ENCODE measurements around the gene NOP9.

NOP9 gene

DNA sequence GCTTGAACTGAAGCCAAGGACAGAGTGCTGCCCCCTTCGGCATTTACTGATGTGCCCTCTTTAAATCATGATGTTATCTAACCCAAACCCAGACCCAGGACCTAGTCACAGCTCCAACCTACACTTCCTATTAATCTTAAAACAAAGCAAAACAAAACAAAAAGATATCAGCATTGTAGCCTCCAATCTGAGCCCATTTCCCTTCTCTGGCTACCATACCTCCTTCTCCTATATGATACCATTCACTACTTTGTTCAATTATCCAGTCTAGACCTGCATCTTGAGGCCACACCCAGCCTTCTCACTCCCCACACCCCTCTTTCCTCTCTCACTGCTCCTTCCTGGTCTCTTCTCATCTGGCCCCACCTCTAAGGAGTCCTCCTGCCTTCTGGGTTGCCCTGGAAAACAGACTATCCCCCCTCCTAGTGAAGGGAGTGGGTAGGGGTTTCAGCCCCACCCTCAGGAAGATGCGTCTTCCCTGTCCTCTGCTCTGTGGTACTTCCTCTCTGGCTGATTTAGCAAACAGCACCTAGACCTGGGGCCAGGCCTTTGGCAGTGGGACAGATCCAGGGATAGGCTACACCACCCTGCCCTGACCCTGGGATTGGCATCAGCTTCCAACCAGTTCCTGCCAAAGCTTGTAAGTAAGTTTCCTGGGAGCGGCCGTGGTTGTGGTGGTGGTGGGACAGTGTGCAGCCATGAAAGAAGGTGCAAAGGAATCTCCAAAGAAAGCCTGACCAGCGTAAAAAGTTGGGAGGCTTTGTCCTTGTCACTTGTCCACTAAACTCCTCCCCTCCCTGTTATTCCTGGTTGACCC lies 14.9 kb downstream of the NOP9 start:
- no peak overlapping the region for H3K9ac ChIP-seq (ENCODE audit: low read length)
- H3K9me3 ChIP-seq (ENCODE audit: control insufficient read depth, low read depth, low read length): no peaks in the 10 kb centered on the region
- H3K27me3 ChIP-seq (ENCODE audit: control insufficient read depth, insufficient read depth, low read length): peaks cover 26% of the 10 kb centered on the region
- H3K27ac ChIP-seq (ENCODE audit: low read length): no peak overlapping the region
- peaks cover 3% of the 10 kb centered on the region for H3K36me3 ChIP-seq (ENCODE audit: control insufficient read depth, low read depth, low read length)
- H3K4me1 ChIP-seq (ENCODE audit: control insufficient read depth, low read depth, low read length): no peaks in the 10 kb centered on the region
- H3K4me3 ChIP-seq (ENCODE audit: low read length): no peak overlapping the region

DNA sequence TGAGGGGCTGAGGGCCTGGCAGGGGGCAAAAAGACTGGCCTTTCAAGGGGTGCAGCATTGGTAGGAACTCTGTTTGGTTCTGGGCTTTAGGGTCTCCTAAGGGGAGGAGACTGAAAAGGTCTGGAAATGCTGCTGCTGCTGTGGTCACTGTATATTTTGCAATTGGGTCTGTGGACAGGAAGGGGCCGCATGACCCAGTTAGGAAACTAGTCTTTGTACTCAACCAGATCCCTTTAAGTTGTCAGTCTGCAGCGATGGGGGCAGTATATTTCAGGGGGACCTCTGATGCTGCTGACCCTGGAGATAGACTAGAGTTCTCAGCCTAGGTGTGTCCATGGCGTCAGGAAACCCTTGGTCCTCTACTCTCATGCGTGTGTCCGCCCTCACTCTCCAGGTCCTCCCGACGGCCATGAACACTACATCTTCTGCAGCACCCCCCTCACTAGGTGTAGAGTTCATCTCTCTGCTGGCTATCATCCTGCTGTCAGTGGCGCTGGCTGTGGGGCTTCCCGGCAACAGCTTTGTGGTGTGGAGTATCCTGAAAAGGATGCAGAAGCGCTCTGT lies 15.7 kb downstream of the NOP9 start:
- Histone ChIP-seq H3K9ac (ENCODE audit: low read length) (no peak overlapping the region), H3K27ac (ENCODE audit: low read length) (no peak overlapping the region), H3K9me3 (ENCODE audit: control insufficient read depth, low read depth, low read length) (no peaks in the 10 kb centered on the region), H3K4me3 (ENCODE audit: low read length) (no peak overlapping the region), H3K27me3 (ENCODE audit: control insufficient read depth, insufficient read depth, low read length) (peaks cover 34% of the 10 kb centered on the region), H3K4me1 (ENCODE audit: control insufficient read depth, low read depth, low read length) (no peaks in the 10 kb centered on the region), H3K36me3 (ENCODE audit: control insufficient read depth, low read depth, low read length) (peaks cover 3% of the 10 kb centered on the region)

DNA sequence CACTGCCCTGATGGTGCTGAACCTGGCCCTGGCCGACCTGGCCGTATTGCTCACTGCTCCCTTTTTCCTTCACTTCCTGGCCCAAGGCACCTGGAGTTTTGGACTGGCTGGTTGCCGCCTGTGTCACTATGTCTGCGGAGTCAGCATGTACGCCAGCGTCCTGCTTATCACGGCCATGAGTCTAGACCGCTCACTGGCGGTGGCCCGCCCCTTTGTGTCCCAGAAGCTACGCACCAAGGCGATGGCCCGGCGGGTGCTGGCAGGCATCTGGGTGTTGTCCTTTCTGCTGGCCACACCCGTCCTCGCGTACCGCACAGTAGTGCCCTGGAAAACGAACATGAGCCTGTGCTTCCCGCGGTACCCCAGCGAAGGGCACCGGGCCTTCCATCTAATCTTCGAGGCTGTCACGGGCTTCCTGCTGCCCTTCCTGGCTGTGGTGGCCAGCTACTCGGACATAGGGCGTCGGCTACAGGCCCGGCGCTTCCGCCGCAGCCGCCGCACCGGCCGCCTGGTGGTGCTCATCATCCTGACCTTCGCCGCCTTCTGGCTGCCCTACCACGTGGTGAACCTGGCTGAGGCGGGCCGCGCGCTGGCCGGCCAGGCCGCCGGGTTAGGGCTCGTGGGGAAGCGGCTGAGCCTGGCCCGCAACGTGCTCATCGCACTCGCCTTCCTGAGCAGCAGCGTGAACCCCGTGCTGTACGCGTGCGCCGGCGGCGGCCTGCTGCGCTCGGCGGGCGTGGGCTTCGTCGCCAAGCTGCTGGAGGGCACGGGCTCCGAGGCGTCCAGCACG lies 16.4 kb downstream of the NOP9 start:
- Histone ChIP-seq H3K4me1 (ENCODE audit: control insufficient read depth, low read depth, low read length) (no peaks in the 10 kb centered on the region), H3K27me3 (ENCODE audit: control insufficient read depth, insufficient read depth, low read length) (peaks cover 35% of the 10 kb centered on the region), H3K36me3 (ENCODE audit: control insufficient read depth, low read depth, low read length) (peaks cover 3% of the 10 kb centered on the region), H3K9me3 (ENCODE audit: control insufficient read depth, low read depth, low read length) (no peaks in the 10 kb centered on the region), H3K4me3 (ENCODE audit: low read length) (no peak overlapping the region), H3K9ac (ENCODE audit: low read length) (no peak overlapping the region), H3K27ac (ENCODE audit: low read length) (no peak overlapping the region)

DNA sequence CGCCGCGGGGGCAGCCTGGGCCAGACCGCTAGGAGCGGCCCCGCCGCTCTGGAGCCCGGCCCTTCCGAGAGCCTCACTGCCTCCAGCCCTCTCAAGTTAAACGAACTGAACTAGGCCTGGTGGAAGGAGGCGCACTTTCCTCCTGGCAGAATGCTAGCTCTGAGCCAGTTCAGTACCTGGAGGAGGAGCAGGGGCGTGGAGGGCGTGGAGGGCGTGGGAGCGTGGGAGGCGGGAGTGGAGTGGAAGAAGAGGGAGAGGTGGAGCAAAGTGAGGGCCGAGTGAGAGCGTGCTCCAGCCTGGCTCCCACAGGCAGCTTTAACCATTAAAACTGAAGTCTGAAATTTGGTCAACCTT lies 16.9 kb downstream of the NOP9 start:
- Histone ChIP-seq H3K9me3 (ENCODE audit: control insufficient read depth, low read depth, low read length) (no peaks in the 10 kb centered on the region), H3K9ac (ENCODE audit: low read length) (no peak overlapping the region), H3K27me3 (ENCODE audit: control insufficient read depth, insufficient read depth, low read length) (peaks cover 35% of the 10 kb centered on the region), H3K27ac (ENCODE audit: low read length) (no peak overlapping the region), H3K4me3 (ENCODE audit: low read length) (no peak overlapping the region), H3K4me1 (ENCODE audit: control insufficient read depth, low read depth, low read length) (no peaks in the 10 kb centered on the region), H3K36me3 (ENCODE audit: control insufficient read depth, low read depth, low read length) (peaks cover 3% of the 10 kb centered on the region)

DNA sequence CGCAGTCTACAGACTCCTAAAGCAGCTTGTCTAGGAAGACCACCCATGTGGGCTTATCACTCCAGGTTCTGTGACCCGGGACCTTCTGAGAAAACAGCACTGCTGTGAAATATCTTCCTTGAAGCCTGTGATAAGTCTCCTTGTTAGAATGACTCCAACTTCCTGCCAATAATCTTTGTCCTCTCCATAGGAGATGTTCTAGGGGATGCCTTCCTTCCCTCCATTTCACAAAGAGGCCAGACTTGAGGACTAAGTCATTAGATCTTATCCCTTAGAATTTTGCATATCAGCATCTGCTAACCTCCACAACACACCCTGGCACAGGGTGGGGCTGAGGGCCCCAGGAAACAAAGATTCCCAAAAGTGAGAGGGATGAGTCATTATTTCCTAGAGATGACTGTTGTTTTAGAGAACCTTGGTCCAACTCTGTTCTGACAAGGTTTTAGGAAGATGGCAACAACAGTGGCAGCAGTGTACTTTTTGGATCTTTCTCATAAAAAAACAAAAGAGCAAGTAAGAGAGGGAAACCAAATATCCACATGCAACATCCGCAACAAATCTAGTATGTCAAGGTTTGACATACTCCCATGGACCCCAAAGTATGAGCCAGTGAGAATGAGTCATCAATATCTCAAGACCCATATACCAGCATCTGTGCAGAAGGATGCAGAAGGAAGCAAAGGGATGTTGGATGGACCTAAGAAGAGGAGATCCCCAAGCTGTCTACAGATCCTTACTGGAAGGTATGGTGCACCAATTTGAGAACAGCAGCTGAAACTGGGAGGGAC lies 17.7 kb downstream of the NOP9 start:
- peaks cover 35% of the 10 kb centered on the region for H3K27me3 ChIP-seq (ENCODE audit: control insufficient read depth, insufficient read depth, low read length)
- H3K36me3 ChIP-seq (ENCODE audit: control insufficient read depth, low read depth, low read length): no peaks in the 10 kb centered on the region
- H3K27ac ChIP-seq (ENCODE audit: low read length): no peak overlapping the region
- H3K9me3 ChIP-seq (ENCODE audit: control insufficient read depth, low read depth, low read length): no peaks in the 10 kb centered on the region
- no peak overlapping the region for H3K4me3 ChIP-seq (ENCODE audit: low read length)
- no peak overlapping the region for H3K9ac ChIP-seq (ENCODE audit: low read length)
- H3K4me1 ChIP-seq (ENCODE audit: control insufficient read depth, low read depth, low read length): no peaks in the 10 kb centered on the region

DNA sequence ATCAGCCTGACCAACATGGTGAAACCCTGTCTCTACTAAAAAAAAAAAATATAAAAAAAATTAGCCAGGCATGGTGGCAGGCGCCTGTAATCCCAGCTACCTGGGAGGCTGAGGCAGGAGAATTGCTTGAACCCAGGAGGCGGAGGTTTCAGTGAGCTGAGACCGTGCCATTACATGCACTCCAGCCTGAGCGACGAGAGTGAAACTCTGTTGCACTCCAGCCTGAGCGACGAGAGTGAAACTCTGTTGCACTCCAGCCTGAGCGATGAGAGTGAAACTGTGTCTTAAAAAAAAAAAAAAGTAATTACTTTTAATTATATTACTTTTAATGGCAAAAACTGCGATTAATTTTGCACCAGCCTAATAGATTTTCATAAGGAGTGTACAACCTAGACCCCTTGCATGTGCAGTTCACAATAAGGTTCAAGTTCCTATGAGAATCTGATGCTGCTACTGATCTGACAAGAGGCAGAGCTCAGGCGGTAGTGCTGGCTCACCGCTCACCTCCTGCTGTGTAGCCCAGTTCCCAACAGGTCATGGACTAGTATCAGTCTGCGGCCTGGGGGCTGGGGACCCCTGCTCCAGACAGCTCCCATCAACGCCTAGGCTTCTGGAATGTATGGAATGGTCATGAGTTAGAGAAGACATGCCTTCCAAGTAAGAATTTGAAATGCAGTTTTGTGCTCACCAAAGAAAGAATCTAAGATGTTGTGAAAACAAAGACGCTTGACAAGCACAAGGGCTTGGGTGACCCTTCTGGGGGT lies 21.7 kb downstream of the NOP9 start:
- H3K36me3 ChIP-seq (ENCODE audit: control insufficient read depth, low read depth, low read length): no peaks in the 10 kb centered on the region
- no peak overlapping the region for H3K9ac ChIP-seq (ENCODE audit: low read length)
- no peaks in the 10 kb centered on the region for H3K9me3 ChIP-seq (ENCODE audit: control insufficient read depth, low read depth, low read length)
- H3K27ac ChIP-seq (ENCODE audit: low read length): no peak overlapping the region
- H3K27me3 ChIP-seq (ENCODE audit: control insufficient read depth, insufficient read depth, low read length): peaks cover 42% of the 10 kb centered on the region
- no peak overlapping the region for H3K4me3 ChIP-seq (ENCODE audit: low read length)
- H3K4me1 ChIP-seq (ENCODE audit: control insufficient read depth, low read depth, low read length): no peaks in the 10 kb centered on the region

DNA sequence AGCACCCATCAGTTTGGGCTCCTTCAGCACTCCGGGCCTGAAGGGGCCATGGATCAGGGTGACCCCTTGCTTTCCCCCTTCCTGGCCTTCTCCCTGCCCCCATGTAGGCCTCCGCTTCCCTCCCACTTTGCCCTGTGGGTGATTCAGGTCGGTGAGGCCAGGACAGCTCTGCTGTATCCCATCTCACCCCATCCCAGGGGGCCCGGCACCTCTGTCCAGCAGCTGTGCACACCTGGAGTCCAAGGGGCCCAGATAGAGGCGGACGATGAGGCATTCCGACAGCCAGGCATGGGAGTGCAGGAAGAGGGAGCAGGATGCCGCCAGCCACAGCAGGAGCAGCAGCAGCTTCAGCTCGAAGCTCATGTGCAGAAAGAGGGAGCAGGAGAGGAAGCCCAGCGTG lies 23.0 kb downstream of the NOP9 start:
- peaks cover 32% of the 10 kb centered on the region for H3K27me3 ChIP-seq (ENCODE audit: control insufficient read depth, insufficient read depth, low read length)
- no peaks in the 10 kb centered on the region for H3K4me1 ChIP-seq (ENCODE audit: control insufficient read depth, low read depth, low read length)
- no peak overlapping the region for H3K27ac ChIP-seq (ENCODE audit: low read length)
- H3K9me3 ChIP-seq (ENCODE audit: control insufficient read depth, low read depth, low read length): no peaks in the 10 kb centered on the region
- no peak overlapping the region for H3K4me3 ChIP-seq (ENCODE audit: low read length)
- H3K36me3 ChIP-seq (ENCODE audit: control insufficient read depth, low read depth, low read length): no peaks in the 10 kb centered on the region
- no peak overlapping the region for H3K9ac ChIP-seq (ENCODE audit: low read length)

DNA sequence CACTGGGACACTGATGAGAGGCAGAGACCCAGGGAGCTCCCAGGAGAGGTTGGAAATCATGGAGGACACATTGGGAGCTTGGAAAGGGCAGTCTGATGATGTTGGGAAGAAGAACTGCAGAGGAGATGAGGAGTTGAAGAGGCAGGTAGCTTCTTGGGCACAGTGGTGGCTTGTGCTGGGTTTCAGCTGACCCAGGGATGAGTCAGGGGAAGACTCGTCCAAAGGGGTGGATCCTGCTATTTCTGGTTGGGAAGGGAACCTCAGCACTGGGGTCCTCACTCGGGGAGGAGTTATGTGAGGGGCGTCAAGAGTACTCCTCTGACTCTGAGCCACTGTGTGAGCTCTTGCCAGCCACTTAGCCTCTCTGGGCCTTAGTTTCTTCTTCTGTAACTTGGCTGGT lies 23.7 kb downstream of the NOP9 start:
- Histone ChIP-seq H3K4me3 (ENCODE audit: low read length) (no peak overlapping the region), H3K9ac (ENCODE audit: low read length) (no peak overlapping the region), H3K4me1 (ENCODE audit: control insufficient read depth, low read depth, low read length) (no peaks in the 10 kb centered on the region), H3K27me3 (ENCODE audit: control insufficient read depth, insufficient read depth, low read length) (peaks cover 26% of the 10 kb centered on the region), H3K9me3 (ENCODE audit: control insufficient read depth, low read depth, low read length) (no peaks in the 10 kb centered on the region), H3K27ac (ENCODE audit: low read length) (no peak overlapping the region), H3K36me3 (ENCODE audit: control insufficient read depth, low read depth, low read length) (no peaks in the 10 kb centered on the region)

DNA sequence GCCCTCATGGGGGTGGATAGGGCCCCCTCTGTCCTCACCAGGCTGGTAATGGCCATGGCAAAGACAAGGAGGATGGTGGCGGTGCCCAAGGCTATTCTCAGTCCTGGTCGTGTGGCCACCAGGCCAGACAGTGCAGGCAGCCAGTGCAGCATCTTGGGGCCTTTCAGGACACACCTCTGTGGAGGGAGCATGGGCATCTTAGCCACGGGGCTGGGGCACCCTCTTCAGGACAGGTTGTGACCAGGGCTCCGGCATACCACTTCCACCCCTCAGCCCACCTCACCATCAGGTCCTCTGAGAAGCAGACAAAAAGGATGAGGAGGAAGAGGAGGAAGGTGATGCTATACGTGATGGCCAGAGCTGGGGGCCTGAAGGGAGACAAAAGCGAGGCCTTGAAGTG lies 24.4 kb downstream of the NOP9 start:
- Histone ChIP-seq H3K27ac (ENCODE audit: low read length) (no peak overlapping the region), H3K9me3 (ENCODE audit: control insufficient read depth, low read depth, low read length) (no peaks in the 10 kb centered on the region), H3K4me1 (ENCODE audit: control insufficient read depth, low read depth, low read length) (no peaks in the 10 kb centered on the region), H3K27me3 (ENCODE audit: control insufficient read depth, insufficient read depth, low read length) (peaks cover 26% of the 10 kb centered on the region), H3K36me3 (ENCODE audit: control insufficient read depth, low read depth, low read length) (no peaks in the 10 kb centered on the region), H3K4me3 (ENCODE audit: low read length) (no peak overlapping the region), H3K9ac (ENCODE audit: low read length) (no peak overlapping the region)

DNA sequence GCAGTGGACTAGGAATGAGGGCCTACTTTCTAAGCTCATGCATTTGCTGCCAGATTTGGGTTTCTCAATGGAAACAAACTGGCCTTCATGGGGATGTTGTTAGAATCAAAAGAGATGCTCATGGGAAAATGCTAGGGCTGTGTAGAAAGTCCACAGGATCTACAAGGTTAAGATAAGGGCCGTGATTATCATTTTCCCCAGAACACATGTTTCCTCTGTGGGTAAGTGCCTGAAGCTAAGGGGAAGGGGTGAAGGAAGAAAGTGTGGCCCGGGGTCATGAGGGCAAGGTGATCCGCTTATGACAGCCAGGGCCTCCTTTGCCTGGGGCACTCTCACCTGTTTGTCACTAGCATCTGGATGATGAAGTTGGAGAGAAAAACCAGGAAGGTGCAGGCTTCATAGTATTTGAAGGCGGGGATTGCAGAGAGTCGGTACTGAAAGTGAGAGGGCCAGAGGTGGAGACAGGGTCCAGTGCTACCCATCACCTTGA lies 25.4 kb downstream of the NOP9 start:
- Histone ChIP-seq H3K4me1 (ENCODE audit: control insufficient read depth, low read depth, low read length) (no peaks in the 10 kb centered on the region), H3K4me3 (ENCODE audit: low read length) (no peak overlapping the region), H3K27me3 (ENCODE audit: control insufficient read depth, insufficient read depth, low read length) (peaks cover 23% of the 10 kb centered on the region), H3K27ac (ENCODE audit: low read length) (no peak overlapping the region), H3K9me3 (ENCODE audit: control insufficient read depth, low read depth, low read length) (no peaks in the 10 kb centered on the region), H3K9ac (ENCODE audit: low read length) (no peak overlapping the region), H3K36me3 (ENCODE audit: control insufficient read depth, low read depth, low read length) (no peaks in the 10 kb centered on the region)
